Measurements from ENCODE around the gene TGFBR2.

DNA sequence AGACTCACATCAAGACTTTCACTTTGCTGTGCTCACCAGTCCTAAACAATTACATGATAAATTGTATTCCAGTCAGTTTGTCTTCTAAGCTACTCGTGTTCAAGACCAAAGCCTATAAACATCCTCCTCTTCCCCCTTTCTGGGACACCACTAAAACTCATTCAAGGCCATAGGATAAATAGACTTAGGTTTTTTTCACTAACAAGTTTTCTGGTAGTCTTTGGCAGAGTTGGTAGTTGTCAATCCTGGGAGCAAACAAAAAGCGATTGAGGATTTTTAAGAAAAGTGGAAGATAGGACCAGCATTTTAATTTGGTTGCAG, 114.9 kb downstream of the TGFBR2 start:
- TF ChIP-seq, protein P1, sequence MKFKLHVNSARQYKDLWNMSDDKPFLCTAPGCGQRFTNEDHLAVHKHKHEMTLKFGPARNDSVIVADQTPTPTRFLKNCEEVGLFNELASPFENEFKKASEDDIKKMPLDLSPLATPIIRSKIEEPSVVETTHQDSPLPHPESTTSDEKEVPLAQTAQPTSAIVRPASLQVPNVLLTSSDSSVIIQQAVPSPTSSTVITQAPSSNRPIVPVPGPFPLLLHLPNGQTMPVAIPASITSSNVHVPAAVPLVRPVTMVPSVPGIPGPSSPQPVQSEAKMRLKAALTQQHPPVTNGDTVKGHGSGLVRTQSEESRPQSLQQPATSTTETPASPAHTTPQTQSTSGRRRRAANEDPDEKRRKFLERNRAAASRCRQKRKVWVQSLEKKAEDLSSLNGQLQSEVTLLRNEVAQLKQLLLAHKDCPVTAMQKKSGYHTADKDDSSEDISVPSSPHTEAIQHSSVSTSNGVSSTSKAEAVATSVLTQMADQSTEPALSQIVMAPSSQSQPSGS (IDR thresholded peaks at IDR 0.05; ENCODE audit: low read length), result no peak
- TF ChIP-seq, protein P2, sequence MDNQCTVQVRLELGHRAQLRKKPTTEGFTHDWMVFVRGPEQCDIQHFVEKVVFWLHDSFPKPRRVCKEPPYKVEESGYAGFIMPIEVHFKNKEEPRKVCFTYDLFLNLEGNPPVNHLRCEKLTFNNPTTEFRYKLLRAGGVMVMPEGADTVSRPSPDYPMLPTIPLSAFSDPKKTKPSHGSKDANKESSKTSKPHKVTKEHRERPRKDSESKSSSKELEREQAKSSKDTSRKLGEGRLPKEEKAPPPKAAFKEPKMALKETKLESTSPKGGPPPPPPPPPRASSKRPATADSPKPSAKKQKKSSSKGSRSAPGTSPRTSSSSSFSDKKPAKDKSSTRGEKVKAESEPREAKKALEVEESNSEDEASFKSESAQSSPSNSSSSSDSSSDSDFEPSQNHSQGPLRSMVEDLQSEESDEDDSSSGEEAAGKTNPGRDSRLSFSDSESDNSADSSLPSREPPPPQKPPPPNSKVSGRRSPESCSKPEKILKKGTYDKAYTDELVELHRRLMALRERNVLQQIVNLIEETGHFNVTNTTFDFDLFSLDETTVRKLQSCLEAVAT (IDR thresholded peaks at IDR 0.05), result no peak
- TF ChIP-seq GABPA (IDR thresholded peaks at IDR 0.05; ENCODE audit: low read depth) (no peak), NFYA (IDR thresholded peaks at IDR 0.05; ENCODE audit: borderline replicate concordance, low read depth, low read length) (no peak)
